OCI-LY1 (cell line): Measurements from ENCODE around the gene RAMP3.

Source experiments
- CTCF ChIP-seq: fragments of 200-600 bp; sonication (generic), shearing (Covaris generic); IDR thresholded peaks from 2 replicates; pipeline ENCODE4 v1.5.1; 2017; ENCODE audit warnings: mild to moderate bottlenecking, antibody characterized with exemption, low read length, moderate library complexity, mixed read lengths
- EZH2 ChIP-seq: fragments of 200-600 bp; sonication (generic), shearing (Covaris generic); IDR thresholded peaks from 2 replicates; pipeline ENCODE4 v1.8.0; 2017; ENCODE audit warnings: borderline replicate concordance, mixed run types, mild to moderate bottlenecking, antibody characterized with exemption, low read length, moderate library complexity, mixed read lengths

GRCh38 chr7:45165857-45166256 is 8.3 kb downstream of the RAMP3 start:
- TF ChIP-seq EZH2 (no peak), CTCF (no peak)
